ENCODE results near the gene TNFRSF19.
"Not testable (repeated sequence)": the region's sequence is repeated elsewhere in the genome, so short reads cannot be mapped to it uniquely, and the experiment has no call there.

The TNFRSF19 gene, protein sequence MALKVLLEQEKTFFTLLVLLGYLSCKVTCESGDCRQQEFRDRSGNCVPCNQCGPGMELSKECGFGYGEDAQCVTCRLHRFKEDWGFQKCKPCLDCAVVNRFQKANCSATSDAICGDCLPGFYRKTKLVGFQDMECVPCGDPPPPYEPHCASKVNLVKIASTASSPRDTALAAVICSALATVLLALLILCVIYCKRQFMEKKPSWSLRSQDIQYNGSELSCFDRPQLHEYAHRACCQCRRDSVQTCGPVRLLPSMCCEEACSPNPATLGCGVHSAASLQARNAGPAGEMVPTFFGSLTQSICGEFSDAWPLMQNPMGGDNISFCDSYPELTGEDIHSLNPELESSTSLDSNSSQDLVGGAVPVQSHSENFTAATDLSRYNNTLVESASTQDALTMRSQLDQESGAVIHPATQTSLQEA

DNA sequence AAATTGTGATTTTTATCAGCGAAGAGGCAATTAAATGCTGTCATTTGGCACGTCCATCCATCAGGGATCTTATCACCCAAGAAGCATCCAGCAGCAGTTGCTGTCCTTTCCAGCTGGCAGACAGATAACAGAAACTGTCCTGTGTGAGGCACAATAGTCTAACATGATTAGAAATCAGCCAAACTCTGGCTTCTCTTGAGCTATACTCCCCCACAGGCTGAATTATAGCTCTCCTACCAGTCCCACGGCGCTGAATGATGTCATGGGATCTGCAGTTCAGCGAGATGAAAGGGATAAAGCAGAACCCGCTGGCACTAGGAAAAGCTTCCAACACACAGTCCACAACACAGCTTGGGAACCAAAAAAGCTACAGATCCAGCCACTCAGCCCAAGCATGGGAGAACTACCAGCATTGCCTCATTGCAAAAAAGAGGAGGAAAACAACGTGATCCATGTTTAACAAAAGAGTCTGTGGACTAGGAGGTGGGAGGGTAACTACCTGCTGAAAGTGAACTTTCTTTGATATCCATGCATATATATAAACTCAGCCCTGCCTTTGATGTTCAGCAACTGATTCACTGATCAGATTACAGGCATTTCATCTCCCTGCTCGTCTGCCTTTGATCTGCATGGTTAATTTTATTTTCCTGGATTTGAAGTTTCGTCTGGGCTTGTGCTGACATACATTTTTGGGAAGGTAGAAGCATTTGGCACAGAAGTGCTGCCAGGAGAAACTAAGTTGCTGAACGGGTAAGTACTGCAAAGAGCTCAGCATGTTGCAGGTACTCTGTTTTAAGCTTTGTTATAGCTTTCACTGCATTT lies at the start of gene TNFRSF19:
TSS of gene TNFRSF19 (plus strand) at position 314 of the 822 bp plus-strand sequence. CDS start 19,772 bp downstream, outside the sequence.
- Histone ChIP-seq H3K79me2 (ENCODE audit: insufficient read depth, low read depth) (no peaks in the 10 kb centered on the region), H3K9ac (no peak within 1 kb of the TSS), H3K4me1 (ENCODE audit: low read depth, poor library complexity, severe bottlenecking) (no peaks in the 10 kb centered on the region), H3K27ac (no peak within 1 kb of the TSS), H2AFZ (ENCODE audit: low read depth) (no peak within 1 kb of the TSS), H3K4me3 (IDR thresholded peaks at IDR 0.05; ENCODE audit: insufficient read depth, low read depth, low read length) (no peak within 1 kb of the TSS), H3K27me3 (ENCODE audit: insufficient read depth, low read depth) (no peaks in the 10 kb centered on the region), H3K36me3 (ENCODE audit: insufficient read depth) (no peaks in the 10 kb centered on the region), H3K4me2 (no peak within 1 kb of the TSS), H4K20me1 (ENCODE audit: insufficient read depth) (no peaks in the 10 kb centered on the region)
- no peak for TF ChIP-seq CTCF (conservative IDR thresholded peaks at IDR 0.05; ENCODE audit: low read depth, low read length)

DNA sequence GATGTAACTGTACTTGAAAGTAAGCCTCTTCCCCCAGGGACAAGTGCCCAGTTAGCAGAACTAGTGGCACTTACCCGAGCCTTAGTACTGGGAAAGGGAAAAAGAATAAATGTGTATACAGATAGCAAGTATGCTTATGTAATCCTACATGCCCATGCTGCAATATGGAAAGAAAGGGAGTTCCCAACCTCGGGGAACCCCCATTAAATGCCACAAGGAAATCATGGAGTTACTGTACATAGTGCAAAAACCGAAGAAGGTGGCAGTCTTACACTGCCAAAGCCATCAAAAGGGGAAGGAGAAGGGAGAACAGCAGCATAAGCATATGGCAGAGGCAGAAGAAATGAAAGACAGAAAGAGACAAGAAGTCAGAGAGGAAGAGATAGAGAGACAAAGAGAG lies 40.3 kb upstream of the TNFRSF19 start:
- H3K9ac ChIP-seq; H4K20me1 ChIP-seq (ENCODE audit: insufficient read depth); H3K27ac ChIP-seq; H2AFZ ChIP-seq (ENCODE audit: low read depth); H3K4me2 ChIP-seq; H3K4me3 ChIP-seq (IDR thresholded peaks at IDR 0.05; ENCODE audit: insufficient read depth, low read depth, low read length); H3K27me3 ChIP-seq (ENCODE audit: insufficient read depth, low read depth); H3K4me1 ChIP-seq (ENCODE audit: low read depth, poor library complexity, severe bottlenecking); H3K79me2 ChIP-seq (ENCODE audit: insufficient read depth, low read depth); H3K36me3 ChIP-seq (ENCODE audit: insufficient read depth): not testable (repeated sequence)

DNA sequence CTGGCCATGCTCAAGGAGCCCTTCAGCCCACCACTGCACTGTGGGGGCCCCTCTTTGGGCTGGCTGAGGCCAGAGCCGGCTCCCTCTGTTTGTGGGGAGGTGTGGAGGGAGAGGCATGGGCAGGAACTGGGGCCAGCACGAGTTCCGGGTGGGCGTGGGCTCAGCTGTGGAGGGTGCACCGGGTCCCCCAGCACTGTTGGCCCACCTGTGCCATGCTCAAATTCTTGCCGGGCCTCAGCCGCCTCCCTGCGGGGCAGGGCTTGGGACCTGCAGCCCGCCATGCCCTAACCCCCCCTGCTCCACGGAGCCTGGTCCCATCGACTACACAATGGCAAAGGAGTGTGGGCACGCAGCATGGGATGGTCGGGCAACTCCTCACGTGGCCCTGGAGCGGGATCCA lies 38.8 kb upstream of the TNFRSF19 start:
- Histone ChIP-seq H3K4me1 (ENCODE audit: low read depth, poor library complexity, severe bottlenecking) (no peaks in the 10 kb centered on the region), H2AFZ (ENCODE audit: low read depth) (no peak overlapping the region), H3K4me3 (IDR thresholded peaks at IDR 0.05; ENCODE audit: insufficient read depth, low read depth, low read length) (no peak overlapping the region), H3K79me2 (ENCODE audit: insufficient read depth, low read depth) (no peaks in the 10 kb centered on the region), H4K20me1 (ENCODE audit: insufficient read depth) (no peaks in the 10 kb centered on the region), H3K4me2 (no peak overlapping the region), H3K27ac (no peak overlapping the region), H3K9ac (no peak overlapping the region), H3K27me3 (ENCODE audit: insufficient read depth, low read depth) (no peaks in the 10 kb centered on the region), H3K36me3 (ENCODE audit: insufficient read depth) (no peaks in the 10 kb centered on the region)
- TF ChIP-seq CTCF (conservative IDR thresholded peaks at IDR 0.05; ENCODE audit: low read depth, low read length), result no peak

DNA sequence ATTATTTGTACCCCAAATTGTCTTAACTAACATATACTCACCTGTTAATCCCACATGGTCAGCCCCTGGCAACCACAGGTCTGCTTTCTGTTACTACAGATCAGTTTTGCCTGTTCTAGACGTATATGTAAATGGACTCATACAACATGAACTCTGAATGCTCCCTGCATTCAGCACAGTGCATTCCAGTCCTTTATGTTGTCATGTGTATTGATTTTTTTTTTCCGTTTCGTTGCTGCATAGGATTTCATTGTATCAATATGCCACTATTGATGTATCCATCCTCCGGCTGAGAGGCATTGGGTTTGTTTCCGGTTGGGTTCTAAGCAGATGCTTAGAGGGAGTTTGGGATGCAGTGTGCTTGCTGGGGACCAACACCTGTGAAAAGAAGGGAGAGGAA lies 36.1 kb upstream of the TNFRSF19 start:
- H3K27ac ChIP-seq, result no peak overlapping the region
- no peaks in the 10 kb centered on the region for H3K27me3 ChIP-seq (ENCODE audit: insufficient read depth, low read depth)

More for the DNA sequence above, 36.1 kb upstream of the TNFRSF19 start:
- H4K20me1 ChIP-seq (ENCODE audit: insufficient read depth), result no peaks in the 10 kb centered on the region
- no peak overlapping the region for H3K9ac ChIP-seq
- no peaks in the 10 kb centered on the region for H3K79me2 ChIP-seq (ENCODE audit: insufficient read depth, low read depth)
- H2AFZ ChIP-seq (ENCODE audit: low read depth), result no peak overlapping the region
- no peak for TF ChIP-seq CTCF (conservative IDR thresholded peaks at IDR 0.05; ENCODE audit: low read depth, low read length)
- no peak overlapping the region for H3K4me2 ChIP-seq
- H3K4me3 ChIP-seq (IDR thresholded peaks at IDR 0.05; ENCODE audit: insufficient read depth, low read depth, low read length), result no peak overlapping the region
- H3K36me3 ChIP-seq (ENCODE audit: insufficient read depth), result no peaks in the 10 kb centered on the region
- no peaks in the 10 kb centered on the region for H3K4me1 ChIP-seq (ENCODE audit: low read depth, poor library complexity, severe bottlenecking)
